ENCODE results near the gene TIGD1. TPM values are rescaled to one million over a fixed set of nuclear protein-coding genes. Genes with fewer than 3 reads are reported as not detected.

Gene TIGD1
- polyA plus RNA-seq, 10 donors = 4.3 to 8.6 (median 6.2) TPM

DNA sequence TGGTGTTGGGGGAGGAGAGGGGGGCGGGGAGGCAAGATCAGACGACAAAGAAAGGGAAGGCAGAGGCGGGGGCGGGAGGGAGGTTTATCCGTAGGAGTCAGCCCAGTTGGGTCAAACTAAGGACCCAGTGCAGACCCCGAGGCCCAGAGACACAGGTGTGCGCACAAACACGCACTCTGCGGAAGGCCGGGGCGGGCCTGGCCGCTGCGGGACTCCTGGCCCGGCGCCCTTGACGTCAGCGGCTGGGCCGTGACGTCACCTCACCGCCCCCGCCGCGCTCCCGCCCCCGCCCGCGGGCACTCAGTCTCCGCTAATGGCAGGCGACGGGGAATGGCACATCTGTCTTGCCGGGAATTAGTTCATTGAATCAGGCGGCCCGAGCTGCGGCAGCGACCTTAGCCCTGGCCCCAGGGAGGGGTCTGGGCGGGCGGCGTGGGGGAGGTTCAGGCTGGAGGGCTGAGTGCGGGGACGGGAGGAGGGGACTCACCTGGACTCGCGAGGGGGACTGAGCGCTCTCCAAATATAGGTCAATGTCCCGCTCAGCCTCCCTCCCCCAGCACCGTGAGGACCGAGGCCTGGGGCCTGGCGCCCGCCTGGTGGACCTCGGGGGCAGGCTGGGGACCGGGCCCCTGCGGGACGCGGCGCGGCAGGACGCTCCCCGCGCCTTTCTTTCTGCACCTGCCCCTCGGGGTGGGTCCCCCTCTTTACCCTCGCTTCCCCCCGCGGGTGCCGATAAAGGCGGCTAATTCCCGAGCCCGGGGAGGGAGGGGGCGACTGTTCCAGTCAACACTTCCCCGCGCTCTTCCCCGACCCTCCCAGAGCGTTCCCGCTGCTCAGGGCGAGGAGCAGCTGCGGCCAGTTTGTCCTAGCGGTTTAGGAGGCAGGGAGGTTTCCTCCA, 47.2 kb downstream of the TIGD1 start:
- peak in 1 of 3 donors; percentile 59 for DNase-seq

DNA sequence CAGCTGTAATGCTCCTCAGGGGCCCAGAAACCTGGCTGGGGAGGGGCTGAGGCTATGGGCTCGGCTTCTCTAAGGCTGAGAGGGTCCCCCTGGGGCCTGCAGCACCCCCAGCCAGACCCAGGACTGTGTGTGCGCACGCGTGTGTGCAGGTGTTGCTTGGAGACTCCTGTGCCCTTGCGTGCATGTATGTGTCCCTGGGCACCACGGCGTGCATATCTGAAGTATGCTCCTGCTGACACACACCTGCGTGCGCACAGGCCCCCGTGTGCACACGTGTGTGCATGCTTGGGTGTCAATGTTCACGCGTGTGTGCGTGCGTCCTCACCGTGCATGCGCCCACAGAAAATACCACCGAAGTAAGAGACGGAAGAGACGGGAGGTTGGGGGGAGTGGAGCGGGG, 47.8 kb downstream of the TIGD1 start:
- no peak for DNase-seq

DNA sequence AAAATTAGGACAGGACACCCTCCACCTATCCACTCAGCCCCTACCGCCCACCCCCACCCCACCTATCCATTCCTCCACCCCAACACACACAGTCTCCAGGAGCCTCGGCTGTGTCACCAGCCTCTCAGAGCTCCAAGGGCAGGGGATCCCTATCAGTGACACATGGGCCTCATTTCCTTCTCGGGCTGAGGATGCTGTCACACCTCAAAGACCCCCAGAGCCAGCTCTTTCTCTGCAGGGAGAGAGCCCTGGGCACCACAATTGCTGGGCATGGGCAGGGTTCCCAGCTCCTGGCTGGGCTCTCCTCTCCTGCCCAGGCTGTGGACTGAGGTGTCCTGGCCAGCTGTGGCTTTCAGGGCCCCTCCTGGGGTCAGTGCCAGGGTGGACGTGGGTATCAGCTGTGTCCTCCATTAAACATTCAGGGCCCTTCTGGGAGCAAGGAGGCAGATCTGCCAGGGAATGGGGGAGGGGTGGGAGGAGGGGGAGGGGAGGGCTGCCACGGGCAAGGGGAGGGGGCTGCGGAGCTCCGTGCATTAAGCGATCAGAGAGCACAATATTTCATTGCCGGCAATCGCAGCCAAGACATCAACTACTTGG, 48.5 kb downstream of the TIGD1 start:
- DNase-seq = no peak

DNA sequence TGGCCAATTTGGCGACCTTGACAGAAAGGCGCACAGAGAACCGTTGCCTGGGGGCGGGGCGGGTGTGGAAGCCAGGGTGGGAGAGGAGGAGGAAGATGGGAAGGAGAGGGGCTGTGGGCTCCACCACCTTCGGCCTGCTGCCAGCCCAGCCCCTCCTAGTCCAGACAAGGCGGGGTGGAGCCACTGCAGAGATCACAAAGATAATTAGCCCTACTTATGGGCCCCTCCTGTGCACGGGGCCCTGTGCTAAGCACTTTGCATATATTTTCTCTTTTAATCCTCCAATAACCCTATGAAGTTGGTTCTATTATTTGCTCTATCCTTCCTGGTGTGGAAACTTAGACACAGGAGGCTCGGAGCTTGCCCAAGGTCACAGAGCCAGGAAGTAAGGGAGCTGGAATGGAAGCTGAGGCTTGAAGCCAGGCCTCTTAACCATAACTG, 49.0 kb downstream of the TIGD1 start:
- no peak for DNase-seq

DNA sequence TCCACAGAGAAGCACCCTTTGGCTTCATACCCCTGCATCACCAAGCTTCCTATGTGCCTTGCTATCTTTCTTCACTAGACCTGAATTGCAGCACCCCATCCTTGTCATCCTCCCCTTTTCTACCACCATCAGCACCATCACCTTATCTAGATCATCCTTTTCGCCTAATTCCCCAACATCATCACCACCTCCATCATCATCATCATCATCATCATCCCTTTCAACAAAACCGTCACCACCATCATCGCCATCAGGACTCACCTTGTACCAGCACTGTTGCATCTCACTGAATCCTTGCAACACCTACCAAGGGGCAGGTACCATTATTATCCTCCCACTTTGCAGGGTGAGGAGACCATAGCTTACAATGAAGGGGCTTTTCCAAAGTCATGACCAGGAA, 51.9 kb downstream of the TIGD1 start:
- DNase-seq = no peak

Other genes starting within 250 kb of the TIGD1 start
- gene ALPP, start 171.8 kb downstream of the TIGD1 start, polyA plus RNA-seq (ENCODE audit: insufficient read length in 10 of 10) = under 1 TPM in 5 of 10 donors, not detected in 5; 0.07 to 0.35 (median 0.28) TPM
- gene ALPG, start 143.7 kb downstream of the TIGD1 start, polyA plus RNA-seq (ENCODE audit: insufficient read length in 10 of 10) = under 1 TPM in 2 of 10 donors, not detected in 8; 0.17 to 0.30 TPM
- gene ALPI, start 94.4 kb downstream of the TIGD1 start, polyA plus RNA-seq (ENCODE audit: insufficient read length in 10 of 10) = not detected
- 1 to 10 TPM in 1 of 10 donors, under 1 TPM in 9; 0.29 to 1.0 (median 0.45) TPM for gene ECEL1, start 62.7 kb downstream of the TIGD1 start, polyA plus RNA-seq (ENCODE audit: insufficient read length in 10 of 10)
- 1 to 10 TPM in 8 of 10 donors, under 1 TPM in 2; 0.71 to 2.4 (median 1.3) TPM for gene PRSS56, start 30.2 kb downstream of the TIGD1 start, polyA plus RNA-seq (ENCODE audit: insufficient read length in 10 of 10)
- 100 to 1,000 TPM in 8 of 10 donors, 10 to 100 TPM in 2; 88.9 to 152 (median 129) TPM for gene CHRND, start 24.4 kb downstream of the TIGD1 start, polyA plus RNA-seq (ENCODE audit: insufficient read length in 10 of 10)
- gene CHRNG, start 10.9 kb downstream of the TIGD1 start, polyA plus RNA-seq (ENCODE audit: insufficient read length in 10 of 10) = 100 to 1,000 TPM in 4 of 10 donors, 10 to 100 TPM in 6; 56.7 to 133 (median 89.2) TPM
- gene EIF4E2, start 132 bp upstream of the TIGD1 start, polyA plus RNA-seq (ENCODE audit: insufficient read length in 10 of 10) = 100 to 1,000 TPM; 100 to 153 (median 113) TPM
- 10 to 100 TPM; 12.8 to 40.9 (median 25.5) TPM for gene EFHD1, start 83.0 kb upstream of the TIGD1 start, polyA plus RNA-seq (ENCODE audit: insufficient read length in 10 of 10)
- 10 to 100 TPM; 35.3 to 44.9 (median 39.3) TPM for gene GIGYF2, start 146.8 kb upstream of the TIGD1 start, polyA plus RNA-seq (ENCODE audit: insufficient read length in 10 of 10)
- under 1 TPM in 6 of 10 donors, not detected in 4; 0.08 to 0.33 (median 0.17) TPM for gene KCNJ13, start 226.0 kb upstream of the TIGD1 start, polyA plus RNA-seq (ENCODE audit: insufficient read length in 10 of 10)

Data from muscle of back (tissue), 11 donors.